NCI-H446 (cell line): ENCODE results near the gene IRF7.
"Not testable (repeated sequence)": the region's sequence is repeated elsewhere in the genome, so short reads cannot be mapped to it uniquely, and the experiment has no call there.

Source experiments
- DNase-seq, 2 experiments: peaks; one replicate each; lab custom pipeline; 2025; lab: John Stamatoyannopoulos, UW

Gene IRF7

DNA sequence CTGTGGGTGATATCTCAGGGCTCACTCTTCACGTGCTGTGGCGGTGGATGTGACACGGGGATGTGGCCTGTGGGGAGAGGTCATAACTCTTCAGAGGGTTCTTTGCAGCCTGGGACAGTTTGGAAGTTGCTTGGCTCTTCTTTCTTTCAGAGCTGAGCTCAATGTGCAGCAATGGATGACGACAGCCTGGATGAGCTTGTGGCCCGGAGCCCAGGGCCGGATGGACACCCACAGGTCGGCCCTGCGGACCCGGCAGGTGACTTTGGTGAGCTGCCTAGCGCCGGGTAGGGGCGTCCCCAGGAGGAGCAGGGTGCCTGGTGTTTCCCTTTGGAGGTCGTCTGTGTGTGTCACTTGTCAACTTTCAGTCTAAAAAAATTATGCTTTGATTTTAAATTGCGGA lies 34.4 kb downstream of the IRF7 start:
- no peak for DNase-seq

DNA sequence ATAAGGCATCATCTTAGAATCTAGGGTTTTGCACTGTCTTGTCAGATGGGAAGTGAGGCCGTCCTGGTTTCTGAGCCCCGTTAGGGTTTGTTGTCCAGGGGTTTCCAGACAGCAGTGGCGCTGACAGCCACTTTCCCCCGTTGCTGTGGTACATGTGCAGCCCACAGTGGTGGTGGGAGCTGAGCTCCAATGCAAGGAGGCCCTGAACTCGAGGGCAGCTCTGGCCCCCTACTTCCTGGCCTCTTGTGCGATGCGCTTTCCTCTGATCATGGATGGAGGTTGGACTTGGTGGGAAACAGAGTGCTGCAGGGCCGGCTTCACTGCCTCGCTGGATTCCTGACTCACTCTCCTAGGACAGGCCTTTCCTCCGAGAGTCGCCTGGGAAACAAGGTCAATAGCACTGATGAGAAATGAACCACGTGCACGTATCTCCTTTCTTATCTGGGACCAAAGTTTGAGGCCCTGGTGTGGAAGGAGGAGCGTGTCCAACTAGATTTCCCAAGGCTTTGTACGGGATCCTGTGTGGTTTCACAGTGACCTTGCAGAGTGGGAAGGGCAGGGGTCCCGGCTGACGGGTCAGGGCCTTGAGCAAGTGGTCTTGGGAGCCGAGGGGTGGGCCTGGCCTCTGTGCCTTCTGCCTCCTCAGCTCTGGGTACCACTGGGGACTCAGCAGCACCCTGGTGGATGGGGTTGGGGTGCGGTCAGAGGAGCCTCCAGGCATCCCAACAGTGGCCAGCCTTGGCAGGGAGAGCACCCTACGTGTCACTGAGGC lies 35.7 kb downstream of the IRF7 start:
- DNase-seq, result no peak

DNA sequence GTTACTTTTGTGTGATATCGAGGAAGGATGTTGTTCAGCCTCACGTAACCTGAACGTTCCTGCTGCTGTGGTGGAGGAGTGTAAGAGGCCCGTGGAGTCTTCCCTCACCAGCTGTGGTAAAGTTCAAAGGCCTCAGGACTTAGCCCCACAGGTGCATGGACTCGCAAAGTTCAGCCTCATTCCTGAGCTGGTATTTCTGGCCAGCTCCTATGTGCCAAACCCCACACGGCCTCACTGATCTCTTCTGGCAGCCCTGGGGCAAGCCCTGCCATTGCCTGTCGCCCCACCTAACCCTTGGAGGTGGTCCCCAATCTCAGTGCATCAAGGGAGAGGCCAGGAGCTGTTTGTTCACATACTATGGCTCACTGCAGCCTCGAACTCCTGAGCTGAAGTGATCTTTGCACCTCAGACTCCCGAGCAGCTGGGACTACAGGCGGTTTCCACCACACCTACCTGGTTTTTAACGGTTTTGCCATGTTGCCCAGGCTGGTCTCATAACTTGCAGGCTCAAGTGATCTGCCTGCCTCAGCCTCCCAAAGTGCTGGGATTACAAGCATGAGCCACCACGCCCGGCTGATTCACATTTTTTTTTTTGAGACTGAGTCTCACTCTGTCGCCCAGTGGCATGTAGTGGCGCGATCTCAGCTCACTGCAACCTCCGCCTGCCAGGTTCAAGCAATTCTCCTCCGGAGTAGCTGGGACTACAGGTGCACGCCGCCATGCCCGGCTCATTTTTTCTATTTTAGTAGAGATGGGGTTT lies 37.3 kb downstream of the IRF7 start:
- DNase-seq, result no peak

DNA sequence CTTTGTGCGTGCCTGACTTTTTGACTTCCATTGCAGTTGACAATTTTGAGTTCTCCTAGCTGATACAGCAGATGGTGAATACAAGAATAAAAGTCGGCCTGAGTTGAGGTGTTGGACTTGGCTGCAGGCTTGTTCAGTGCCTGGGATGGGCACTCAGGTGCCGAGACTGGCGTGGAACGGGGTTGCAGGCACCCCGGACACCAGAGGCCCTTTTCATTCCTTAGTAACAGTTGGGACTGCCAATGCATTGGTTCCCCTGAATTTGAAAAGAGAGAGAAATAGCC lies 38.2 kb downstream of the IRF7 start:
- DNase-seq, result no peak

DNA sequence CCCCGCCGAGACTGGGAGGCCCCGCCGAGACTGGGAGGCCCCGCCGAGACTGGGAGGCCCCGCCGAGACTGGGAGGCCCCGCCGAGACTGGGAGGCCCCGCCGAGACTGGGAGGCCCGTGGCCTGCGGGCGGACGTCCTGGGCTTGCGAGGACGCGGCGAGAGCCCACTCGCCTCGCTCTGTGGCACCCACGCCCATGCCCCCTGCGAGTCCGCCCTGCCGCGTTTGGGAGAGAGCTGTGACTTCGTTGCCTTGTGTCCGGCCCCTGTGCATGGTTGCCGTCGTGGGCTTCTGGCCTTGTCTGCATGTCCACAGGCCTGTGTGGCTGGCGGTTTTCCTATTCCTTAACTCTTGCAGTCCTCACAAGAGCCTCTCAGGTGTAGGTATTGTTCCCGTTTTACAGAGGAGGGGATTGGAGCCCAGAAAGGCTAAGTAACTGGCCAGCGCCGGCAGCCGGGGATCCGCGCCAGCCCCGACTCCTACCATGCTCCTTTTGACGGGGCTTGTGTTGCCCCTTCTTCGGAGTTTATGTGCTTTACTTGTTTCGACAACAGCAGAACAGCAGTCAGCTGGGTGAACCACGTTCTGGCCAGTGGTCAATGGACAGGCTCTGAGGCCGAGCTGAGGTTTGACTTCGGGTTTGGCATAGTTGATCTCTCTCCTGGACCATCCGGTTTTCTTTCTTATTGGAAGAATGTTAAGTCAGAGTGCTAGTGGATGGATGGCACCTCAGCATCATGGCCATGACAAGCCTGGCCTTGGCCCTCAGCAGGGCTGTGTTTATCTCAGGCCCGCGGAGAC lies 38.7 kb downstream of the IRF7 start:
- no peak for DNase-seq

DNA sequence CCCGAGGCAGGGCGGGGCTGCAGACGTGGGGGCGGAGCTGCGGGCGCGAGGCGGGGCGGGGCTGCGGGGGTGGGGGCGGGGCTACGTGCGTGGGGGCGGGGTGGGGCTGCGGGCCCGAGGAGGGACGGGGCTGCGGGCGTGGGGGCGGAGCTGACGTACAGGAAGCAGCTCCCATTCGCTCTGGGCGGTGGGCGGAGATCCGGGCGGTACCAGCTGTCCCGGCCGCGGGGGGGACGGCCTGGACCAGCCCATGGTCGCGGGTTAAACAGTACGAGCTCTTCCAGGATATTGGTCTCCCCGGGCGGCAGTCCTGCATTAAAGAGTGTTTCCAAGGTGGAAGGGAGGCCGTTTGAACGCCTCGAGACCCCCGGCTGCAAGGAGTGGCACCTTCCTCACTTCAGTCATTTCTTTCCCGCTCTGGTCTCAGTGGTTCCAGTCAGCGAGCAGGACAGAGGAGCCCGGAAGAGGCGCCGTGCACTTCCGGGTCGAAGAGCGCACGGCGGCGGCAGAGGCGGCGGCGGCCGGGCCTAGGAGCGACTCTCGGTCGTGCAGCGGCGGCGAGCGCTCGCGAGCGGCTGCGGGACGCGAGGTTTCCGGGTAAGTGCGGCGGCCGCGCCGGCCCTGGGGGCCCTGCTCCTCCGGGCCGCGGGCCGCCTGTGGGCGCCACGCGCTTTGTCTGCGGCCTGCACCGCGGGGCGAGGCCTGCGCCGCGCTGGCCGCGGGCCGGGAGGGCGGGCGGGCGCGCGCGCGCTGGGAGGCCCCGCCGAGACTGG lies 39.6 kb downstream of the IRF7 start, which contains the start of gene PHRF1:
Gene PHRF1, plus strand, starts transcription at position 475 of the 773 bp plus-strand sequence. CDS start 5,043 bp downstream, outside the sequence.
- peak; percentile 94 to 98 for DNase-seq

DNA sequence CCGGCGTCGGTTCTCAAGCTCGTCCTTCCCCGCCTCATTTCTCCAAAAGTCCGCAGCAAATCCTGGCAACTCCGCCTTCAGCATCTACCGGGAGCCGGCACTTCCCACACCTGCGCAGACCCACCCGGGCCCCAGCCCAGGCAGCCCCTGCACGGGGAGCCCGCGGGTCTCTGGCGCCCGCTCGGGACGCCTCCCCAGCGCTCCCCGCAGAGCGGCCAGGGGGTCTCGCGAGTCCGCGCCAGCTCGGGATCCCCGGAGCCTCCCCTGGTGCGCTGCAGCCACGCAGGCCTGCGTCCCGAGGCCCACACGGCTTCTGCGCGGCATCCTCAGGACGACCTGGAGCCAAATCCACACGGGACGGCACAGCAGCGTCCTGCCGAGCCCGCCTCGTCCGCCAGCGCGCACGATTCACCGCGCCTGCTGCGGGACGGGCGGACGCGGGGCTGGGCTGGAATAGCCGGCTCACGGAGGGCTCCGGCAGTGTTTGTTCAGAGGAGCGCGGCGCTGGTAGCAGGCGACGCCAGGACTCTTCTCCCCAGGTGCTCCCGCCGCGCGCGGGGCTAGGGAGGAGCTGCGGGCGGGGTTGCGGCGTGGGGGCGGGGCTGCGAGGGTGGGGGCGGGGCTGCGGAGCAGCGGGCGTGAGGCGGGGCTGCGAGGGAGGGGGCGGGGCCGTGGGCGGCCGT lies 40.3 kb downstream of the IRF7 start:
- DNase-seq, result peak in 1 of 2 experiments; percentile 62

DNA sequence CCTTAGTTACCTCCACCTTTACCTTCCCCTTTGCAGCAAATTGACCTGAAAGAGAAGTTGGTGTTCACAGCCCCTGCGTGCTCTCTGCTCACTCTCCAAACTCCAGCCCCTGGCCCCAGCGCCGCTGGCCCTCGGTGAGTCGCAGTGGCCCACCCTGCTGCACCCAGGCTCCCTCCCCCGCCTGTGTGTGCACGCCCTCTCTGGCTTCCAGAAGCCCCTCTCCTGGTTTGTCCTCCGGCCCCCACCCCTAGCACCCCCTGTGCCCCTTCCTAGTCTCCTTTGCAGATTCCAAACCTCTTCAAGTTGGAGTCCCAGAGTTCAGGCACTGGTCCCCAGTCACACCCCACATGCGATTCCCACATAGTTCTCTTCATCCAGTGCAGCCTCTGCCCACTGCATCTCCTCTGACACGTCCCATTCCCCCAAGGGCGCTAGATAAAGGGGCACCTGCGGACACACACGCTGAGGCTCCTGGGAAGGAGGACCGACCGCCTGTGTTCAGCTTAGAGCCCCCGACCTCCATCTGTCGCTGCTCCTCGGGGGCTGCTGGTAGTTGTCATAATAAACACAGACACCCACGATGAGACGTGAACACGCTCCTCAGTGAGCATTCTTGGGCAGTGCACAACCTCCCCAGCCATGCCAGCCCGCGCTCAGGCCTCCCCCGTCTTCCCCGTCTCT lies 41.0 kb downstream of the IRF7 start:
- DNase-seq, result no peak

DNA sequence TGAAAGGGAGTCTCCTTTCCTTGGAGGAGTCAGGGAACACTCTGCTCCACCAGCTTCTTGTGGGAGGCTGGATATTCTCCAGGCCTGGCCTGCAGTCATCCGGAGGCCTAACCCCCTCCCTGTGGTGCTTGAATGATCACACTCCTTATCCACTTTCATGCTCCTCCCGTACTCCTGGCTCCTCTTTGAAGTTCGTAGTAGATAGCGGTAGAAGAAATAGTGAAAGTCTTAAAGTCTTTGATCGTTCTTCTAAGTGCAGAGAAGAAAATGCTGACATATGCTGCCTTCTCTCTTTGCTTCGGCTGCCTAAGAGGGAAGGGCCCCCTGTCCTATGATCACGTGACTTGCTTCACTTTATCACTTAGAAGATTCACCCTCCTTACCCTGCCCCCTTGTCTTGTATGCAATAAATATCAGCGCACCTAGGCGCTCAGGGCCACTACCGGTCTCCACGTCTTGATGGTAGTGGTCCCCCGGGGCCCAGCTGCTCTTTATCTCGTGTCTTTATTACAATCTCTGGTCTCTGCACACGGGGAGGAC lies 41.6 kb downstream of the IRF7 start:
- DNase-seq, result not testable (repeated sequence)

DNA sequence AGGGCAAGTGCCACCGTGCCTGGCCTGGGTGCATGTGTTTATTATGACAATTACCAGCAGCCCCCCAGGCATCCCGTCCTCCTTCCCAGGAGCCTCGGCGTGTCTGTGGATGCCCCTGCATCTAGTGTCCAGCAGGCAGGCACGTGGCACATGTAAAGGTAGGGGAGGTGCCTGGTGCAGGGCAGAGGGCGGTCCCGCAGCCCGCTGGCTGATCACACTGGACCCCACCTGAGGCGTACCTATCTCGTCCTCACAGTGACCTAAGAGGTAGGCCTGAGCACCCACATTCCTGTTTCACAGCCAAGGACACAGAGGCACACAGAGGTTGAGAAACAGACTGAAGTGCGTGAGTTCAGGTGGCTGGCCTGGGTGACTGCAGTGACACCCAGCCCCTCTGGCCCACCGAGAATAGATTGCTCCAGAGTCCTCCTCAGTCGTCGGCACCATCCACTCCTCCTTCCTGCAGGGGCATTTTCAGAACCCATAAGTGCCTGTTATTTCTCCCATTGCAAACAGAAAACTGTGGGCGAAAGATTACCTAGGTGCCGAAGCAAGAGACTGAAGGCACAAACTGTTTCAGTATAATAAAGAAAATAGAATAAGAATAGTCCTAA lies 42.5 kb downstream of the IRF7 start:
- no peak for DNase-seq

DNA sequence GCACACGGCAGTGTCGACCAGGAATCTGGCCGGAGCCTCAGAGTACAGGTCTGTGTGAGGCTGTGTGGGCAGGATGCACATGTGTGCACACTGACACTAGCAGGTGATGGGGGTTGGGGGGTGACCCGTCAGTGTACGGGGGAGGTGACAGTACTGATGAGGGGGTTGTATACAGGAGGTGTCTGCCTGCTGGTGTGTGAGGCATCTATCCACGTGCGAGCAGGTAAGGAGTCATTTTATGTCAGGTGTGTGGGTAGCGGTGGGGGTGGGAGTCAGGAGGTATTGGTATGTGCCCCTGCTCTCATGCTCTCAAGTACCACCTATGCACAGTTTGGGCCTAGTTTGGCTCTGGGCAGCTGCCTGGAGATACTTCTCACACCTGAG lies 44.0 kb downstream of the IRF7 start:
- DNase-seq, result no peak

DNA sequence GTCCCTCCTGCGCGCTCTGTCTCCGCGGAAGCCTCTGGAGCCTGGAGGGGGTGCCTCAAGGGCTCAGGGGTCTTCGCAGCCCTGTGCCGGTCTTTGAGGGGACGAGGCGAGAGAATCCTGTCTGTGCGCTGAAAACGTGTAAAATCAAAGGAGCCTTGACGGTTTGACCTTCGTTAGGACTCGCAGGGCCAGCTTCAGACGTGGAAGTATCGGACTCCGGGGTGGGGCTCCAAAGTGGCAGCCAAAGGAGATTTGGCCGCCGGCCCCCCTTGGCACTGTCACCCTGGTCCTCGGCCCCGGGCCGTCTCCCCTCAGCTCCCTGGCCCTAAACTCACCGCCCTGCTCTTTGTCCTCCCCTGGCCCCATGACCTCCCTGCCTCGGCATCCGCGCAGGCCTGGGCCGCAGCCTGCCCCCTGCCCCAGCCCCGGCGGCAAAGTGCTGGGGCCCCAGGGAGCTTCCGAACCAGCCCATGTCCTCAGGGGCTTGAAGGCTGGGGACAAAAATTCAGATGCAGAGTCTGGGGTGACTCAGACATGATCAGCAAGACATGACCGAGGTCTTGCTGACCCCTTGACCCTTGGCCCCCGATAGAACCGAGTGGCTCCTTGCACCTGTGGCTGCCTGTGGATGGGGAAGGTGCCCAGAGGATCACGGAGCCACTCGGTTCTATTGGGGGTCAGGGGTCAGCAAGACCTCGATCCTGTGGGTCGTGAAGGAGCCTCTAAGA lies 46.4 kb downstream of the IRF7 start:
- DNase-seq, result no peak

DNA sequence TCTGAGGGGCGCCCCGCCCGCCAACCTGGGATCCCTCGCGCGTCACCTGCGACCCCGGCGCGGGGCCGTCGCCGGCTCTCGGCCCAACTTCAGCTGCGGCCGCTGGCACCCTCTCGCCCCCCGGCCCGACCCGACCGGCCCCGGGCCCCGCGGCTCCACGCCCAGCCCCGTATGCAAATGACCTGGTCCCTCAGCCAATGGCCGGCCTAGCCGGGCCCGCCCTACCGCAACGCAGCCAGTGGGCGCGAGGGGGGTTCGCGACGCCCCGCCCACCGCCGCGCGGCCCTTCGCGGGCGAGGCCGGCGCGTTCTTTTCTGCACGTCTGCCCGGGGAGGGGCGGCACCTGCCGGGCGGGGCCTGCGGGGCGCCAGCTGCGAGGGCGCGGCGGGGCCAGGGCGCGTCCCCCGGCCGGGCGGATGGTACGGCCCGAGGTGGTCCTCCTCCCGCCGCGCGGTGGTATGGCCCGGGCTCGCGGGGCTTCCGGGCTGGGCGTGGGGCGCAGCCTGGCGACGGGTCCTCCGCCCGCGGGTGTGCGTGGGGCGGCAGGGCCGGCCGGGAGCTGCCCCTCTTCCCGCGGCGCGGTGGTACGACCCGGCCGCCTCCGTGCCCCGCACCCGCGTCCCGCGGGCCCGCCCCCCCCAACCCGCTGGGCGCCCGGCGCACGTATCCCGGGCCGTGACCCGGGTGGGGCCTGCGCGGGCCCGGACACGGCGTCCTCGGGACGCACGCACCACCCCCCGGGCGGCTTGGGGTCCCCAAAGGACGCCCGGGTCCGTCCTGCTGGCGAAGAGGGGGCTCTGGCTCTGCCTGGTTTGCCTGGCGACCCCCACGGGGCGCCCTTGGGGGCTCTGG lies 47.2 kb downstream of the IRF7 start:
- peak; percentile 88 to 97 for DNase-seq

DNA sequence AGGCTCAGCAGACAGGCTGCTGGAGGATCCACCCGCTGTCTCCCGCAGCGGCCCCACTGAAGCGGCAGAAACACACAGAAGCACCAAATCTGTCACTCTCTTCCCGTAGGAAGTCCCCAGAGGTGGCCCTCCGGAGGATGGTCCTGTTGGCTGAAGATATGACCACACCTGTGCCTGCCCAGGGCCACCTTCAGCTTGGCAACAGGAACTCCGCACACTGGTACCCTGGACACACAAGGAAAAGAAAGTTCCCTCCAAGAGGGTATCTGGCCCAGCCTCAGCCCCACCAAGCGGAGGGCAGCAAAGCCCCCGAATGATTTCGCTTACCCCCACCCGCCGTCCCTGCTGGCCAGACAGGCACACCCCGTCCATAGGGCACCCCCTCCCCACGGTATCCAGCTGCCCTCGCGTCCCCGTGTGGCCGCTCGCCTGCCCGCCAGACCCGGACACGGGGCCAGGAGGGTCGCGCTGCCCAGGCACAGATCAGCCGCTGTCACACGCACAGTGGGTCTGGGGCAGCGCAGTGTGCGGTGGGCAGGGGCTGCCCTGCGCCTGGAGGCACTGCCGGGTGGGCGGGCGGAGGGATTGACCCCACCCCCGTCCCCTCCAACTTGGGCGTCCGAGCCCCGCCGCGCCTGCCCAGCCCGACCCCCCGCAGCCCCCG lies 48.0 kb downstream of the IRF7 start:
- no peak for DNase-seq

DNA sequence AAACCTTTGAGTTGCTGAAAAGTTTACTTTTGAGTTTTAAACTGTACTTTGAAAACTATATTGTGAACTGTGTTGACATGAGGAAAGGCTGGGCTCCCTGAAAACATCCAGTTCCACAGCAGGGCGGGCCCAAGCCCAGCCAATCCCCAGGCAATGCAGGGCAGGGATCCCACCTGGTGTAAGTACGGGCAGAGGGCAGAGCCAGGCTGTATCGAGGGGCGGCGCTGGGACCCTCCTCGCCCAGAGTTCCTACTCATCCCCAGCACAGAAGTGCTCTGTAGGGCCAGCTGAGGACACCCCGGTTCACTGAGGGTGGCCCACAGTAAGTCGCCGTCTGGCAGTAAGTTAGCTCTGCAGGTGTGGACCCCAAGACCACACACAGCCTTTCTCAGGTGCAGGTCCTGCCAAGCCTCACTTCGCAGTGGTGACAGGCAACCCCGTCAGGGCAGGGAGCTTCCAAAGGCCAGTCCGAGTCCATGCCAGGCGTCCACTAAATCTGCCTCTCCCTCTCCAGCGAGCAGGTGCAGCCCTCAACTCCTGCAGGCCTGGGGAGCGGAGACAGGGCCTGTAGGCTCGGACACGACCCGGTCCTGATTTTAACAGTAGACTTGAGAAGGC lies 48.6 kb downstream of the IRF7 start:
- DNase-seq, result no peak

DNA sequence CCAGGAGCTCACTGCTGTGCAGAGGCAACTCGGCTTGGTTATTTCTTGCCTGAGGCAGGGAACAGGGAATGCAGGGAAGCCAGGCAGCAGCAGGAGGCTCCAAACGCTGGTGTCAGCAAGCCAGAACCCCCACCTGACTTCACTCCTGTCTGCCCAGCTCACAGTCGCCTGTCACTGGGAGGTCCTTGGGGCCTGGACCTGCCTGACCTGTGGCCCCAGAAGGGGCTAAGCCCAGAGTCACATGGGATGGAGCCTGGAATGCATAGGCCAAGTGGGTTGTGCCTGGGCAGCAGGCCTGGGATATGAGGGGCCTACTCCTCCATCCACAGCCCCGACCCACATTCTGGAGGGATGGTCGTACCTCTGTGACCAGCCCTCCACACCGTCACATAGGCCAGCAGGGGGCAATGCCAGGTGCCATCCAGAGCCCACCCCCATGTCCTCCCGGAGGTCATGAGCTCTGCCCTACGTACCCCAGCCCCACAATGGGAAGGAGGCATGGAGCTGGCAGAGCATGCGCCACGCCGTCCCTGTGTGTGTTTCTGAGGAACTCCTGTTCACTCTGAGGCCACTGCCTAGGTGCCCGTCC lies 49.7 kb downstream of the IRF7 start:
- DNase-seq, result no peak
